HepG2 (cell line): ENCODE data around the gene GRID1. TPM values are rescaled to one million over a fixed set of nuclear protein-coding genes. Genes with fewer than 3 reads are reported as not detected.

Experiments
- ATAC-seq: fragments of 200-7000 bp; cut with Tn5 transposase; 3 replicates; pipeline ENCODE4 v1.9.1; 2020; ENCODE audit warnings: mild to moderate bottlenecking, moderate library complexity
- BruUV-seq: library from RNA; stranded (reverse); fragments of 400-500 nt; replicated peaks from 2 replicates; lab custom pipeline; 2021; lab: Mats Ljungman, UMichigan
- CTCF ChIA-PET: fragments of 300-600 bp; formaldehyde crosslinking; extraction: SDS; loops from one replicate; lab custom pipeline; 2021; ENCODE audit warnings: low total read pairs, inconsistent platforms, low intra/inter-chr PET ratio; lab: Yijun Ruan, JAX
- POLR2A ChIA-PET: fragments of 350-600 bp; sonication (Branson Sonifier 250); formaldehyde crosslinking; loops from one replicate; lab custom pipeline; 2020; ENCODE audit warnings: antibody characterized with exemption, inconsistent platforms; lab: Yijun Ruan, JAX
- DNase-seq: peaks from one replicate; pipeline ENCODE4 v3.0.0-alpha.2; 2015; ENCODE audit warnings: low spot score
- FAIRE-seq: peaks from 3 replicates; lab custom pipeline; 2011; peaks lifted over from hg19 to GRCh38; lab: Jason Lieb, UNC
- H2AFZ ChIP-seq: one replicate; pipeline ENCODE4 v1.6.1; 2011; ENCODE audit warnings: low read length, inconsistent platforms
- H3K27ac ChIP-seq: fragments of 300-600 bp; 3 replicates; pipeline ENCODE4 v1.8.0; 2011; ENCODE audit warnings: mixed run types, mild to moderate bottlenecking, mixed read lengths, low read length, inconsistent platforms; ENCODE audit not compliant: insufficient read depth; ENCODE audit errors: extremely low read length
- H3K27me3 ChIP-seq, 2 experiments: fragments of 200-600 bp in 1 of 2; 2 replicates in 1 of 2; 3 replicates in 1 of 2; pipeline versions ENCODE4 v1.6.0 to v1.8.0; 2011; ENCODE audit warnings: low read length in 2 of 2, mild to moderate bottlenecking in 2 of 2, moderate library complexity in 2 of 2, inconsistent platforms in 1 of 2; ENCODE audit not compliant: insufficient read depth in 2 of 2, control insufficient read depth in 1 of 2
- H3K36me3 ChIP-seq, 2 experiments: fragments of 200-600 bp in 1 of 2; replicated peaks in 1 of 2; 2 replicates in 1 of 2; 3 replicates in 1 of 2; pipeline versions ENCODE4 v1.5.1 to v1.8.0; 2011; ENCODE audit warnings: low read length in 2 of 2, inconsistent platforms in 1 of 2; ENCODE audit not compliant: insufficient read depth in 2 of 2, control insufficient read depth in 1 of 2
- H3K4me1 ChIP-seq: 2 replicates; pipeline ENCODE4 v1.5.1; 2012; ENCODE audit warnings: low read length, inconsistent platforms; ENCODE audit not compliant: insufficient read depth
- H3K4me2 ChIP-seq: 2 replicates; pipeline ENCODE4 v1.6.0; 2011; ENCODE audit warnings: low read depth, low read length, inconsistent platforms
- H3K4me3 ChIP-seq, 3 experiments: fragments of 200-600 bp in 1 of 3; sonication (generic), shearing (Covaris generic) in 1 of 3; replicated peaks in 1 of 3; 2 replicates each; pipeline ENCODE4 v1.5.1; 2011 to 2016; ENCODE audit warnings: low read length in 3 of 3, inconsistent platforms in 2 of 3, low read depth in 2 of 3, mild to moderate bottlenecking in 2 of 3, control low read depth in 1 of 3, mixed read lengths in 1 of 3; ENCODE audit not compliant: insufficient read depth in 1 of 3
- H3K79me2 ChIP-seq: one replicate; pipeline ENCODE4 v1.6.1; 2011; ENCODE audit warnings: low read length, inconsistent platforms; ENCODE audit not compliant: insufficient read depth
- H3K9ac ChIP-seq: 2 replicates; pipeline ENCODE4 v1.6.0; 2011; ENCODE audit warnings: mild to moderate bottlenecking, low read depth, low read length, inconsistent platforms; ENCODE audit not compliant: insufficient read depth
- H3K9me3 ChIP-seq: 2 replicates; pipeline ENCODE4 v1.5.1; 2012; ENCODE audit warnings: mild to moderate bottlenecking, low read length
- H4K20me1 ChIP-seq: 2 replicates; pipeline ENCODE4 v1.6.0; 2011; ENCODE audit warnings: inconsistent platforms, mild to moderate bottlenecking, low read length, moderate library complexity; ENCODE audit not compliant: insufficient read depth
- BATF2 ChIP-seq: sonication (generic); formaldehyde crosslinking; IDR thresholded peaks from 2 replicates; pipeline ENCODE4 v1.8.0; 2022; ENCODE audit warnings: mild to moderate bottlenecking, missing genetic modification reagents, moderate library complexity
- CHD2 ChIP-seq: IDR thresholded peaks from 2 replicates; pipeline ENCODE4 v1.6.1; 2011; ENCODE audit warnings: low read depth, low read length, improper control_type of control experiment
- FIP1L1 ChIP-seq: fragments of 200-400 bp; formaldehyde crosslinking; IDR thresholded peaks from 2 replicates; pipeline ENCODE4 v1.6.1; 2018; ENCODE audit warnings: low read depth, mild to moderate bottlenecking, low read length, moderate library complexity, borderline replicate concordance; ENCODE audit not compliant: insufficient read depth
- HNF4A ChIP-seq: sonication (generic); formaldehyde crosslinking; IDR thresholded peaks from 2 replicates; pipeline ENCODE4 v1.4.0; 2020; ENCODE audit warnings: missing genetic modification reagents
- HNRNPUL1 ChIP-seq: fragments of 200-400 bp; formaldehyde crosslinking; IDR thresholded peaks from 2 replicates; pipeline ENCODE4 v1.6.1; 2017; ENCODE audit warnings: low read depth, mild to moderate bottlenecking, low read length, moderate library complexity
- JDP2 ChIP-seq: sonication (generic); formaldehyde crosslinking; IDR thresholded peaks from 2 replicates; pipeline ENCODE4 v1.8.1; 2022; ENCODE audit warnings: missing genetic modification reagents, borderline replicate concordance
- MAX ChIP-seq: IDR thresholded peaks from 2 replicates; pipeline ENCODE4 v1.6.1; 2012; ENCODE audit warnings: inconsistent platforms
- MXD3 ChIP-seq: IDR thresholded peaks from 2 replicates; pipeline ENCODE4 v1.6.1; 2016; ENCODE audit warnings: mild to moderate bottlenecking, missing biosample characterization, missing genetic modification reagents
- NFE2L2 ChIP-seq: fragments of 150-350 bp; IDR thresholded peaks from 2 replicates; pipeline ENCODE4 v1.6.1; 2014; ENCODE audit warnings: low read length
- PREB ChIP-seq: sonication (generic); formaldehyde crosslinking; IDR thresholded peaks from 2 replicates; pipeline ENCODE4 v1.4.0; 2020; ENCODE audit warnings: missing genetic modification reagents
- RFX1 ChIP-seq: fragments of 450-650 bp; IDR thresholded peaks from 2 replicates; pipeline ENCODE4 v1.6.1; 2017
- TAF1 ChIP-seq: sonication (generic); formaldehyde crosslinking; IDR thresholded peaks from 2 replicates; pipeline ENCODE4 v1.4.0; 2020; ENCODE audit warnings: missing genetic modification reagents
- ZFAT ChIP-seq: sonication (generic); formaldehyde crosslinking; conservative IDR thresholded peaks from 2 replicates; pipeline ENCODE4 v1.8.1; 2023; ENCODE audit warnings: missing genetic modification reagents, inconsistent platforms
- ZFP37 ChIP-seq: sonication (generic); formaldehyde crosslinking; IDR thresholded peaks from 2 replicates; pipeline ENCODE4 v1.4.0; 2020; ENCODE audit warnings: missing genetic modification reagents, borderline replicate concordance
- ZNF10 ChIP-seq: sonication (generic); formaldehyde crosslinking; IDR thresholded peaks from 2 replicates; pipeline ENCODE4 v1.4.0; 2020; ENCODE audit warnings: mild to moderate bottlenecking, low read depth, missing genetic modification reagents, borderline replicate concordance
- ZNF3 ChIP-seq: IDR thresholded peaks from 2 replicates; pipeline ENCODE4 v1.7.0; 2017; ENCODE audit warnings: inconsistent platforms
- ZNF558 ChIP-seq: sonication (generic); formaldehyde crosslinking; IDR thresholded peaks from 2 replicates; pipeline ENCODE4 v1.9.0; 2022; ENCODE audit warnings: mild to moderate bottlenecking, missing genetic modification reagents, borderline replicate concordance
- WGBS: methylation state at CpG from one replicate; pipeline ENCODE4 v1.1.6; 2017; ENCODE audit warnings: low lambda C conversion rate; 5-methylcytosine and 5-hydroxymethylcytosine counted together
- in situ Hi-C: cut with HindIII; loops from 2 replicates; pipeline ENCODE4 v1.10.0; 2017; ENCODE audit warnings: low pct_unique_long_range_greater_than_20kb; ENCODE audit not compliant: extremely low pct_ligation_motif_present
- intact Hi-C: fragments of 100-400 bp; cut with micrococcal nuclease; formaldehyde crosslinking; loops from one replicate; pipeline ENCODE4 v1.10.0; 2022; ENCODE audit not compliant: unreplicated experiment
- polyA plus RNA-seq, 8 experiments: library from polyadenylated mRNA; depleted of rRNA in 3 of 8; stranded (reverse) in 7 of 8; unstranded in 1 of 8; fragments of >200 nt; fragmentation: Illumina TruSeq in 4 of 8; extraction: Trizol in 4 of 8; gene quantifications; 2 replicates each; pipeline versions ENCODE4 v1.2.1 to v1.2.3, GENCODE V29; 2011 to 2016; ENCODE audit warnings: low read depth in 4 of 8, missing spikeins in 1 of 8, mixed read lengths in 1 of 8; ENCODE audit not compliant: insufficient read depth in 1 of 8
- total RNA-seq, 5 experiments: library from RNA; depleted of rRNA; stranded (reverse); fragments of >200 nt; fragmentation: Illumina TruSeq; extraction: Trizol; gene quantifications; 2 replicates each; pipeline ENCODE4 v1.2.3, GENCODE V29; 2016; ENCODE audit warnings: low read depth in 1 of 5

The GRID1 gene
- total and polyA plus RNA-seq, 2 of the 13 experiments (the other 11 are each of a cell fraction or from before 2014, with no cell fraction given): 0.05 TPM; not detected in 1

- no peaks in the 10 kb centered on the region for H3K79me2 ChIP-seq
- POLR2A ChIA-PET: no interaction called here
- H4K20me1 ChIP-seq: no peaks in the 10 kb centered on the region
- intact Hi-C loops (no loop called here), in situ Hi-C loops (no loop called here)
- H3K36me3 ChIP-seq: no peaks in the 10 kb centered on the region
- no peak overlapping the region for H3K9ac ChIP-seq
- no peak for ATAC-seq
- DNase-seq: no peak
- no peak for FAIRE-seq
- H3K4me2 ChIP-seq: no peak overlapping the region
- 33% methylated on average over 2 of the region's 2 CpGs for WGBS
- H3K27me3 ChIP-seq: no peaks in the 10 kb centered on the region
- H3K4me3 ChIP-seq: no peak overlapping the region
- CTCF ChIA-PET: no interaction called here
- no TSS peak for BruUV-seq
- no peaks in the 10 kb centered on the region for H3K9me3 ChIP-seq
- no peak overlapping the region for H3K27ac ChIP-seq
- H3K4me1 ChIP-seq: no peaks in the 10 kb centered on the region
- H2AFZ ChIP-seq: no peak overlapping the region
- TF ChIP-seq JDP2 (CRISPR knock-in tag): no peak
- TF ChIP-seq RFX1: no peak
- no peak for TF ChIP-seq HNF4A (CRISPR knock-in tag)
- TF ChIP-seq CHD2: no peak
- no peak for TF ChIP-seq TAF1
- no peak for TF ChIP-seq NFE2L2
- TF ChIP-seq ZNF10 (CRISPR knock-in tag): no peak
- TF ChIP-seq ZFP37 (CRISPR knock-in tag): no peak
- TF ChIP-seq HNRNPUL1: no peak
Observed at GRCh38 chr10:85614981-85615380, 751.6 kb downstream of the GRID1 start.

GRCh38 chr10:85614566-85614965 lies 752.0 kb downstream of the GRID1 start:
- intact Hi-C loops: no loop called here
- Histone ChIP-seq H3K27me3 (no peaks in the 10 kb centered on the region), H3K9me3 (no peaks in the 10 kb centered on the region), H4K20me1 (no peaks in the 10 kb centered on the region), H3K4me2 (no peak overlapping the region), H3K4me3 (no peak overlapping the region), H3K4me1 (no peaks in the 10 kb centered on the region), H3K27ac (no peak overlapping the region), H3K36me3 (no peaks in the 10 kb centered on the region), H3K9ac (no peak overlapping the region), H2AFZ (no peak overlapping the region), H3K79me2 (no peaks in the 10 kb centered on the region)
- CTCF ChIA-PET: no interaction called here
- TF ChIP-seq FIP1L1 (no peak), MAX (no peak), BATF2 (CRISPR knock-in tag) (no peak), MXD3 (no peak), ZNF558 (CRISPR knock-in tag) (no peak), PREB (CRISPR knock-in tag) (no peak), ZFAT (no peak), ZNF3 (no peak)
- FAIRE-seq (no peak), DNase-seq (no peak), ATAC-seq (no peak)
- WGBS: 0% methylated on average over 2 of the region's 2 CpGs
- POLR2A ChIA-PET: no interaction called here
- in situ Hi-C loops: no loop called here
- no TSS peak for BruUV-seq
